ENCODE measurements around the gene KLC4. TPM values are rescaled to one million over a fixed set of nuclear protein-coding genes. Genes with fewer than 3 reads are reported as not detected.
"Not testable (repeated sequence)": the region's sequence is repeated elsewhere in the genome, so short reads cannot be mapped to it uniquely, and the experiment has no call there.

Gene KLC4
- total and polyA plus RNA-seq, 2 donors from 2014 or later: 33.7 to 39.0 TPM

DNA sequence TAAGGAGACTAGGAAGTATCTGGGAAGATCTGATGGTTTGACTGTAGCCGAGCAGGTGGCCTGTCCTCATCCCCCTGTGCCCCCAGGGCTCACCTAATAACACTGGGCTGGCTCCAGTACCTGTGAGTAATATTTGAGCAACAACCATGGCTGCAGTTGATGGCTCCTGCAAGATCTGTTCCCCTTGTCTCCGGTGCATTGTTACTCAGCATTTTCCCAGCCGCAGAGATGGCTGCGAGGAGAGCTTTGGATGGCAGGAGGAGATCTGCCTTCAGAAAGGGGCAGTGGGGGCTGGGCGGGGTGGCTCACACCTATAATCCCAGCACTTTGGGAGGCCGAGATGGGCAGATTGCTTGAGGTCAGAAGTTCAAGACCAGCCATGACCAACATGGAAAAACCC lies 55.9 kb downstream of the KLC4 start:
- no peak for FAIRE-seq
- H3K4me1 ChIP-seq (ENCODE audit: control insufficient read depth in 2 of 3, insufficient read depth in 2 of 3, low read depth in 1 of 3, low read length in 3 of 3): peaks cover 2 to 10% (median 2%) of the 10 kb centered on the region in 3 donors
- H3K27me3 ChIP-seq (ENCODE audit: control insufficient read depth, insufficient read depth, low read length): no peaks in the 10 kb centered on the region
- H3K4me3 ChIP-seq (ENCODE audit: low read length in 3 of 3): no peak overlapping the region
- intact Hi-C loops (cut with DNase I): no loop called here
- H3K9me3 ChIP-seq (ENCODE audit: control insufficient read depth in 2 of 3, insufficient read depth in 1 of 3, low read length in 3 of 3): no peaks in the 10 kb centered on the region
- H3K36me3 ChIP-seq (ENCODE audit: control insufficient read depth in 2 of 3, insufficient read depth in 3 of 3, low read length in 3 of 3): no peaks in the 10 kb centered on the region
- peak in 2 of 5 donors; percentile 29 to 35 for DNase-seq
- H3K27ac ChIP-seq (ENCODE audit: low read depth in 2 of 2, low read length in 2 of 2): peak overlapping the region in 1 of 2 donors; percentile 72
- H3K9ac ChIP-seq (ENCODE audit: low read length in 3 of 3): no peak overlapping the region
- TF ChIP-seq, protein P1, sequence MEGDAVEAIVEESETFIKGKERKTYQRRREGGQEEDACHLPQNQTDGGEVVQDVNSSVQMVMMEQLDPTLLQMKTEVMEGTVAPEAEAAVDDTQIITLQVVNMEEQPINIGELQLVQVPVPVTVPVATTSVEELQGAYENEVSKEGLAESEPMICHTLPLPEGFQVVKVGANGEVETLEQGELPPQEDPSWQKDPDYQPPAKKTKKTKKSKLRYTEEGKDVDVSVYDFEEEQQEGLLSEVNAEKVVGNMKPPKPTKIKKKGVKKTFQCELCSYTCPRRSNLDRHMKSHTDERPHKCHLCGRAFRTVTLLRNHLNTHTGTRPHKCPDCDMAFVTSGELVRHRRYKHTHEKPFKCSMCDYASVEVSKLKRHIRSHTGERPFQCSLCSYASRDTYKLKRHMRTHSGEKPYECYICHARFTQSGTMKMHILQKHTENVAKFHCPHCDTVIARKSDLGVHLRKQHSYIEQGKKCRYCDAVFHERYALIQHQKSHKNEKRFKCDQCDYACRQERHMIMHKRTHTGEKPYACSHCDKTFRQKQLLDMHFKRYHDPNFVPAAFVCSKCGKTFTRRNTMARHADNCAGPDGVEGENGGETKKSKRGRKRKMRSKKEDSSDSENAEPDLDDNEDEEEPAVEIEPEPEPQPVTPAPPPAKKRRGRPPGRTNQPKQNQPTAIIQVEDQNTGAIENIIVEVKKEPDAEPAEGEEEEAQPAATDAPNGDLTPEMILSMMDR (IDR thresholded peaks at IDR 0.05; ENCODE audit: borderline replicate concordance, extremely low read depth, insufficient read depth): no peak

GRCh38 chr6:43117466-43117865 lies 58.0 kb downstream of the KLC4 start:
- H3K4me1 ChIP-seq (ENCODE audit: control insufficient read depth in 2 of 3, insufficient read depth in 2 of 3, low read depth in 1 of 3, low read length in 3 of 3); H3K36me3 ChIP-seq (ENCODE audit: control insufficient read depth in 2 of 3, insufficient read depth in 3 of 3, low read length in 3 of 3); H3K4me3 ChIP-seq (ENCODE audit: low read length in 3 of 3); FAIRE-seq; intact Hi-C loops (cut with DNase I); H3K27me3 ChIP-seq (ENCODE audit: control insufficient read depth, insufficient read depth, low read length); H3K9me3 ChIP-seq (ENCODE audit: control insufficient read depth in 2 of 3, insufficient read depth in 1 of 3, low read length in 3 of 3); H3K9ac ChIP-seq (ENCODE audit: low read length in 3 of 3): not testable (repeated sequence)
- peak in 1 of 5 donors; percentile 44 for DNase-seq
- peak overlapping the region in 1 of 2 donors; percentile 28 for H3K27ac ChIP-seq (ENCODE audit: low read depth in 2 of 2, low read length in 2 of 2)

DNA sequence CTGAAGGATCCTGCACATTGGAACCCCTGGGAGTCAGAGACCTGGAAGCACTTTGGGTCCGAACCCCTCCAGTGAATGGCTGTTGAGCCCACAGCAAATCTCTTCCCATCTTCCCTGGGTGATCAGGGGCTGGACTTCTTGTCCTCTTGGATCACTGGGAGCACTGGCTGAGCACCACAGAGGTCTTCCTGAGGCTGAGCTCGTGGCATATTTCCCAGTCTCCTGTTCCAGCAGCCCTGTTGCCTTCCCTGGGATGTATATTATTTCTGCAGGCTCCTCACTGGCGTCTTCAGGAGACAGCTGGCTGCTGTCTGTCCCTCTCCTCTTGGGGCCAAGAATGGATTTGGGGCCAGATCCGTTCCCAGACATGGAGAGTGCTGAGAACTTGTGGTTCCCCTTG lies 60.1 kb downstream of the KLC4 start:
- H3K4me3 ChIP-seq (ENCODE audit: low read length in 3 of 3): no peak overlapping the region
- H3K27me3 ChIP-seq (ENCODE audit: control insufficient read depth, insufficient read depth, low read length): no peaks in the 10 kb centered on the region
- H3K27ac ChIP-seq (ENCODE audit: low read depth in 2 of 2, low read length in 2 of 2): no peak overlapping the region
- intact Hi-C loops (cut with DNase I): no loop called here
- H3K9me3 ChIP-seq (ENCODE audit: control insufficient read depth in 2 of 3, insufficient read depth in 1 of 3, low read length in 3 of 3): no peaks in the 10 kb centered on the region
- no peaks in the 10 kb centered on the region for H3K36me3 ChIP-seq (ENCODE audit: control insufficient read depth in 2 of 3, insufficient read depth in 3 of 3, low read length in 3 of 3)
- no peak overlapping the region for H3K9ac ChIP-seq (ENCODE audit: low read length in 3 of 3)
- DNase-seq (peak in 2 of 5 donors; percentile 19 to 53), FAIRE-seq (no peak)
- H3K4me1 ChIP-seq (ENCODE audit: control insufficient read depth in 2 of 3, insufficient read depth in 2 of 3, low read depth in 1 of 3, low read length in 3 of 3): peaks cover 0 to 14% (median under 1%) of the 10 kb centered on the region in 3 donors
- TF ChIP-seq, protein P1 (IDR thresholded peaks at IDR 0.05; ENCODE audit: borderline replicate concordance, extremely low read depth, insufficient read depth): no peak

DNA sequence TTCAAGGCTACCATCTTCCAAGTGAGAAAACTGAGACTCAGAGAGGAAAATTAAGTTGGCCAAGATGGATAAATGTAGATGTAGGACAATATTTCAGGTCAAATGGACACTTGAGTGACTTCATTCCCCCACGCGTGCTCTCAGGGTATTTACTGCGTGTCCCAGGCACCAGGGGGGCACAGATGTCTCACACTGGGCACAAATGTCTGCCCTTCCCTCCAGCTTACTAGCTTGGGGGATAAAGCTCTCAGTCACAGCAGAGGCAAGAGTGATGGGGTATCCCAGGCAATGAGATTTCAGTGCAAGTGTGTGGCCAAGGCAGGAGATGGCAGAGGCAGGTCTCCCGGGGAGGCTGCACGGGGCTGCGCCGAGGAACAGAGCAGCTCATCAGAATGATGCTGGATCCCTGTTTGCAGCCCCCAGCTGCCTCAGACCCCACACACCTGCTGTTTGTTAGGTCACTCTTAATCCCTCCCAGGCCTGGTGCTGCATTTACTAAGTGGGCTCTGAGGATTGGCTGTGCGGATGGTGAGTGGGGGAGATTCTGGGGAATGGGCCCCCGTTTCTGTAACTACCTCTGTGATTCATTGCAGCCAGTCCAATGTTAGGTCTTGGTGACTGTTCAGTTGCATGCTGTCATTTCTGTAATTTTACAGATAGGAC lies 60.8 kb downstream of the KLC4 start:
- TF ChIP-seq, protein P1 (IDR thresholded peaks at IDR 0.05; ENCODE audit: borderline replicate concordance, extremely low read depth, insufficient read depth): no peak
- no peaks in the 10 kb centered on the region for H3K36me3 ChIP-seq (ENCODE audit: control insufficient read depth in 2 of 3, insufficient read depth in 3 of 3, low read length in 3 of 3)

More for the DNA sequence above, 60.8 kb downstream of the KLC4 start:
- DNase-seq: peak in 2 of 5 donors; percentile 26 to 27
- H3K9me3 ChIP-seq (ENCODE audit: control insufficient read depth in 2 of 3, insufficient read depth in 1 of 3, low read length in 3 of 3): no peaks in the 10 kb centered on the region
- H3K27ac ChIP-seq (ENCODE audit: low read depth in 2 of 2, low read length in 2 of 2): no peak overlapping the region
- no peak for FAIRE-seq
- H3K4me1 ChIP-seq (ENCODE audit: control insufficient read depth in 2 of 3, insufficient read depth in 2 of 3, low read depth in 1 of 3, low read length in 3 of 3): peaks cover 0 to 14% (median 0%) of the 10 kb centered on the region in 3 donors
- intact Hi-C loops (cut with DNase I): no loop called here
- no peak overlapping the region for H3K9ac ChIP-seq (ENCODE audit: low read length in 3 of 3)
- H3K4me3 ChIP-seq (ENCODE audit: low read length in 3 of 3): no peak overlapping the region
- no peaks in the 10 kb centered on the region for H3K27me3 ChIP-seq (ENCODE audit: control insufficient read depth, insufficient read depth, low read length)

Data from kidney (tissue), 14 donors.